Activated naive CD4-positive, alpha-beta T cell treated with Interleukin-2 at 50 U/mL for 16 hours (primary cell): ENCODE measurements around the gene MAP2K4.

ENCODE experiments used
- DNase-seq: peaks from one replicate; pipeline ENCODE4 v3.0.0-alpha.2; 2020

Gene MAP2K4

GRCh38 chr17:12041312-12041711 is 20.6 kb downstream of the MAP2K4 start:
- DNase-seq: no peak

GRCh38 chr17:12043702-12044101 is 23.0 kb downstream of the MAP2K4 start:
- DNase-seq: no peak

- DNase-seq: no peak
Measured at GRCh38 chr17:12046786-12047185, 26.1 kb downstream of the MAP2K4 start.

- DNase-seq: no peak
Measured at GRCh38 chr17:12047681-12048376, 27.2 kb downstream of the MAP2K4 start.

- no peak for DNase-seq
Measured at GRCh38 chr17:12048843-12049473, 28.3 kb downstream of the MAP2K4 start.

DNA sequence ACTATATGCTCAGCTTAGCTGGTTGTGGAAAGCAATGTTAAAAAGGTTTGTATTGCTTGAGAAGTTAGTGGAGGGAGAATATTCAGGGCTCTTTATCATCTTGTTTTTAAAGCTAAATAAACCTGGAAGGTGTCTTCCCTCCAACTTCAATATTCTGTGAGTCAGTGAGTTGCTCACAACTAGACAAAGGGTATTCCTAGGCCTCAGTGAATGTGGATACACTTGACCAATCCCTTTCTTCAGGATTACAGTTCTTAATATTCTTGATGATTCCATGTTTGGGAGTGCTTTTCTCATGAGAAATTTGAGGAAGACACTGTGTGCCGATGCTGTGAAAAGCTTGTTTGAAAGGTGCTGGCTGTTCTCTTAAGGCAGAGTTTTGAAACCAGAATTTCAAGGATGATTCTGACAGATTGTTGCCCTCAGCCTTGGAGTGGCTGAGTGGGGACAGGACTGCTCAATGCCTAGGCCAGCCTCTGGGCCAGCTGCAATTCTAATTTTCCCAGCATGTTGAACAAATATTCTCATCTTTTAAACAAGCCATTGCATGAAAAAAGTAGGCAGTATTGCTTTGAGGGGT is 30.1 kb downstream of the MAP2K4 start:
- DNase-seq: no peak

DNA sequence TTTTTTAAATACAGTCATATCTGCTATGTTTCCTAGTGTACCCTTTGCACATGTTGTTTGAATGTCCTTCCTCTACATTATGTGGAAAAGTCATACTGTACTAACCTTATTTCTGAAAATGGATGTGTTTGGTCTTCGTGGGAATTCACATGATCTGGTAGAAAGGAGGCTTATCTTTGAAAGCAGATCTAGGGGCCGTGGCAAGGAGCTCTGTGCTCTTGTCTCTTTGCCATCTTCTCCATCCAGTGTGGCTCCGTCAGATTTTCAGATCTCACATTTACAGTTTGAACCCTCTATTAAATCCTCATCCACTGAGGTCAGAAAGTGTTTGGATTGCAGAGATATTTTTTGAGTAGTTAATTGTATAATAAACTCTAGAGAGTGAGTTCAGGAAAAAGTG is 32.9 kb downstream of the MAP2K4 start:
- no peak for DNase-seq

- DNase-seq: no peak
Measured at GRCh38 chr17:12055889-12056288, 35.2 kb downstream of the MAP2K4 start.

DNA sequence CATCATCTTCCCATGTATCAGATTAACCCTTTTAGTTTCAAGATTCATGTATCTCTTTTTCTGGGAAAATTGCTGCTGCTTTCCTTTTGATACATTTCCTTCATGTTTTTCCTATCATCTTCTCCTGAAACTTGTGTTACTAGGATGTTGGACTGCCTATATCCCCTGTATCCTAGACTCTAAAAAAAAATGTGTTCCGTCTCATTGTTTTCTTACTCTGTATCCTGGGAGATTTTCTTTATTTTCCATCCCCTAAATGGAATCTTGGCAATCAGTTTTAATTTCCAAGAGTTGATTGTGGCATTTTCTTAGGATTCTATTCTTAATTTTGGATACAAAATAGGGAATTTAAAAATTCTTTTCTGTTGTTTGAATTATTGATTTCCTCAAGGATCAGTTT is 36.8 kb downstream of the MAP2K4 start:
- no peak for DNase-seq

GRCh38 chr17:12058535-12058934 is 37.9 kb downstream of the MAP2K4 start:
- DNase-seq: no peak

DNA sequence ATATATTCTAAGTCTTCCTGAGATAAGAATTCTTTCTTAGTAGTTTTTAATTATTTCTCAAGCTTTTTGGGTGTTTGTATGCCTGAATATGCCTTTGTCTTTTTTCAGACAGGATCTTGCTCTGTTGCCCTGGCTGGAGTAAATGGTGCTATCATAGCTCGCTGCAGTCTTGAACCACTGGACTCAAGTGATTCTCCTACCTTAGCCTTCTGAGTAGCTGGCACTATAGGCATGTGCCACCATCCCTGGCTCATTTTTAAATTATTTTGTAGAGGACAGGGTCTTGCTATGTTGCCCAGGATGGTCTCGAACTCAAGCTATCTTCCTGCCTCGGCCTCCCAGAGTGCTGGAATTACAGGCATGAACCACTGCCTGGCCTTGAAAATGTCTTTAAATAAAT is 41.6 kb downstream of the MAP2K4 start:
- no peak for DNase-seq

DNA sequence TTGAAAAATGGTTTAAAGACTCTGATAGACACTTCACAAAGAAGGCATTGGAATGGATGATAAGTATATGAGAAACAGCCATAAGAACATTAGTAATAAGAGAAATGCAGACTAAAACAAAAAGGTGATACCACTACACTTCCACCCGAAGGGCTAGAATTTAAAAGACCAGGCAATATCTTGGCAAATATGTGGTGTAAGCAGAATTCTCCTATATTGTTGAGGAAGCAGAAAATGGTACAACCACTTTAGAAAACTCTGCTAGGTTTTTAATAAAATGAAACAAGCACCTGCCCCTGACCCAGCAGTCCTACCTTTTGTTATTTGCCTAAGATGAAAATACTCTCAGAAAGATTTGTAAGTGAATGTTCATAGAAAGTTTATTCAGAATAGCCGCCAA is 43.7 kb downstream of the MAP2K4 start:
- DNase-seq: no peak

DNA sequence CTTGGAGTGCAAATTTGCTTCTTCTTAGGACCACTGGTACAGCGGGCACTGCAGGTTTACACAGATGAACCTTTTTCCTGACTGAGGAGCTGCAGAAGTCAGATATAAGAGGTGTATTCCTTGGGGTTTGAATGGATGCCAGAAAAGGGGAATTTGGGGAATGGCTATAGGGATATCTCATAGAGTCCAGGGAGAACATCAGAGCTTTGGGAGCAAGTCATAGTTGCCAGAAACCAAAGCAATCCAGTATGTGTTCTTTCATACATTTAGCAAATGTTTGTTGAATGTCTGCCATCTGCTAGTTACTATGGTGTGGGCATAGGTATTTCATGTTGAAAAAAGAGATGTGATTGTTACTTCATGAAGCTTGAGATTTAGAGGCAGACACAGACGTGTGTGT is 46.8 kb downstream of the MAP2K4 start:
- no peak for DNase-seq

- DNase-seq: no peak
Measured at GRCh38 chr17:12068946-12069345, 48.3 kb downstream of the MAP2K4 start.

DNA sequence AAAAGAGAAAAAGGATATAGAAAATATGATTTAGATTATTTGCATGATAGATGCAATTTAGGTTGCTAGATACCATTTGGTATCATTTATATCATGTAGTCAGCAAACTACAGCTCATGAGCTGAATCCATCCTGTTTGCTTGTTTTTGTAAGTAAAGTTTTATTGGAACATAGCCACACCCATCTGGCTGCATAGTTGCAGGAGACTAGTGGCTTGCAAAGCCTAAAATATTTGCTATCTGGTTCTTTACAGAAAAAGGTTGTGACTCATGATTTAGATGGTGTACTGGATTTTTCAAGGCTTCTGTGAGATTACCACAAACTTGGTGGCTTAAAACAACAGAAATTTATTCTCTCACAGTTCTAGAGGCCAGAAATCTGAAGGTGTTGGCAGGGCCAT is 49.9 kb downstream of the MAP2K4 start:
- DNase-seq: no peak

- no peak for DNase-seq
Measured at GRCh38 chr17:12074346-12074745, 53.7 kb downstream of the MAP2K4 start.

DNA sequence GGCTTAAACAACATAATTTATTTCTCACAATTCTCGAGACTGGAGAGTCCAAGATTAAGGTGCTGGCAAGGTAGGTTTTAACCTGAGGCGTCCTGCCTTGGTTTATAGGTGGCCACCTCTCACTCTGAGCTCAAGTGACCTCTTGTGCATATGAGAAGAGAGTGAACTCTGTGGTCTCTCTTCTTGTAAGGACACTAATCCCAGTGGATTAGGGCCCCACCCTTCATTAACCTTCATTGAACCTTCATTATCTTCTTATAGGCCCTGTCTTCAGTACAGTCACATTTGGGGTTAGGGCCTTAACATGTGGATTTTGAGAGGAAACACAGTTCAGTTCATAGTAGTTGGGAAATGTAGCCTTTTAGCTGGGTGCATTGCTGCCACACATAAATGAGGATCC is 57.1 kb downstream of the MAP2K4 start:
- DNase-seq: no peak

- DNase-seq: no peak
Measured at GRCh38 chr17:12078791-12079190, 58.1 kb downstream of the MAP2K4 start.

DNA sequence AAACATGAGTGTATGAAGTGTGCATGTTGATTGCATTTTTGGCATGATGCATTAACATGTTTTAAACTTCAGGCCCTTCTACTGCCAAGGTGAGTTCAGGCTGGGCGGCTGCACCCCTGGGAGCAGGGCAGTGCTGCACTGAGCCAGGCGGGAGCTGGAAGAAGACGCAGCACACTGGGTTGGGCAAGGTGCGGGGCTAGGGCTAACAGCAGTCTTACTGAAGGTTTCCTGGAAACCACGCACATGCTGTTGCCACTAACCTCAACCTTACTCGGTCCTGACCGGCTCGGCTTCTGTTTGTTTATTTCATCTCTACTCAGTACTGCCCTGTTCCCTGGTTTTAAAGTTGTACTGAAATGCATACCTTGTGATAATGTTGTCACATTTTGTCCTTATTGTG is 61.0 kb downstream of the MAP2K4 start:
- DNase-seq: no peak

DNA sequence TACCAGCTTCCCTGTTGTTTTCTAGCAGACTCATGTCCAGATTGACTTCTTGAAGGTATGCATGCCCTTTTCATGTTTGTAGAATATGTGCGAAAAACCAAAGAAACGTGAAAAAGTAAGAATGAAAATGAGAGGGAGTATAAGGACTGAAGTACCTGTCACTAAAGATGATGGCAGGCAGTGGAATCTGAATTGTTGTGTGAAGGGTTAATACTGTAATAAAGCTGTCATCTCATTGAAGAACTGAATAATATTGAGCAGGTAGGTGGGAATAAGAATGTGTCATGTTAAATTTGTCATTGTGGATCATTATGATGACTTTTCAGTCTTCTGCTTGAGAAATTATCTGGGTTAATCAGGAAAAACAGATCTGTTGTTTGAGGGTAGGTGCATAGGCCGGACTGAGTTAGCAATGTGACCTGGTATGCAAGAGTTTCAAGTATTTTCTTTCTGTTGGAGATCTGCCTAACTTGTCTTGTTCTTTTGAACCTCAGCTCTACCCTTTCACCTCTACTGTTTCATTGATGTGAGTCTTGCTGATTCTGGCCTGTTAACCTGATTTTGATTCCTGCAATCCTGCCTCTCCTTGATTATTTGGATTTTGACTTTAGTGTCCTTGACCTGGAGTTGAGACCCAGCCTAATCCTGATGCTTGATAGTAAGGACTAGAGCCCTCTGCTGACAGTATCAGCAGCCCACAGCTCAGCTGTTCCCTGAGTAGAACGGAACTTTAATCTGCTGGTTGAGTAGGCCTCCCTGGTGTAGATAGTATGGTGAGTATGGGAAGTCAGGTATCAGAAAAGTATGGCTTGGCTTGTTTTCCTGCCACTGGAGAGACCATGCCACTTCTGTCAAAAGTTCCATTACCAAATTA is 64.6 kb downstream of the MAP2K4 start:
- DNase-seq: no peak

DNA sequence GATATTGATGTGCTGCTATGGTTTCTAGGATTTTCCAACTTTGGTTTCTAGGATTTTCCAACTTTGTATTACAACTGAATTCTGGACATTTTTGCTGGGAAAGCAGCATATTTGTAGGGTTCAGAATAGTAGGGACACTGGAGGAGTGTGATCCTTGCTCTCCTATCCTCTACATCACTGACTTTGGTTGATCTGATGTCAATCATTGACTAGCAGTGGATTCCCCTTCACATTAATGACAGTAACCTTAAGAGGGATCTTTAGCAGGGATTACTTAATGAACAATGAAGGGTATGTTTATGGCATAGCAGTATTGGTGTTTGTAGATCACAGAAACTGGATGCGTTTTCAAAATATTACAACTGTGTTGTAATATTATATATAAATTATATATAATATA is 67.4 kb downstream of the MAP2K4 start:
- no peak for DNase-seq

DNA sequence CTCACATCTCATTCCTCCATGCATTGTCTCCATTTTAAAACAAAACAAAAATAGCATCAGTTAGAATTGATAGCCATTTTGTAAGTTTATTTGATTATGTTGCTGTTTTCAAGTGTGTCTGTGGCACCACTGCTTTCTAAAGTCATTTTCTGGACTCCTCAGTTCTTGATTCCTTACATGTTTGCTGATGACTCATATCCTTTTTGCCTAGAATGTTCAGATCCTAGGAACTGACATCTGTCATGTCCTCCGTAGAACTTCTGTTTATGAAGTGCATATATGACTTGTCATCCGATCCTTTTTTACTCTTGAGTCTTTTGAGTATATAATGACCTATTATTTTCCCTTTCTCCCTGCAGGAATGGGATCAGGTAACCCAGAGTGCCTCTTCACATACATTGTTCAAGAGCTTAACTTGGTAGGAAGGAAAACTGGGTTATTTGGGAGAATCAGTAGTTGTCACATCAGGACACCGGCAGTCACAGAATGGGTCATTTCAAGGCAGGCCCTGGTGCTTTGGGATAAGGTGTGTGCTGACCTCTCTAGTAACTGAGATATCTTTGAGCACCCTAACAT is 69.2 kb downstream of the MAP2K4 start:
- no peak for DNase-seq

DNA sequence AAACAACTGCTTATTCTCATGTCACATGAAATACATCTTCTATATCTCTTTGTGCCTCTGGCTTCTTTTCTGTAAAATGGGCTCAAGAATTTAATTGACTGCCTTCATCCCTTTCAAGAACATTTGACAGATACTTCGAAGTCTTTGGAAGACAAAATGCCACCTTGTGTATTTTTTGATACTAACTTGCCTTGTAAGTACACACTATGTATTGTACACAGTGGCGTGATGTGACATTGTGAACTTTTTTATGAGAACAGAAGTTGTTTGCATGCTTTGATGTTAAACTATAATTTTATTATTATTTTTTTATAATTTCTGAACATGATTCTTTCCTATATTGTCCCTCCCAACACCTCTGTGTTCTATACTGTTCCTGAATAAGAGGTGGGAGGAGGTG is 73.7 kb downstream of the MAP2K4 start:
- DNase-seq: no peak
